HepG2 (cell line): ENCODE data around the gene SYVN1. TPM values are rescaled to one million over a fixed set of nuclear protein-coding genes. Genes with fewer than 3 reads are reported as not detected.
A peak's percentile ranks its signal among the peaks of the same experiment; 100 is the strongest.

ENCODE experiments used
- ATAC-seq: fragments of 200-7000 bp; cut with Tn5 transposase; 3 replicates; pipeline ENCODE4 v1.9.1; 2020; ENCODE audit warnings: mild to moderate bottlenecking, moderate library complexity
- BruUV-seq: library from RNA; stranded (reverse); fragments of 400-500 nt; replicated peaks from 2 replicates; lab custom pipeline; 2021; lab: Mats Ljungman, UMichigan
- CTCF ChIA-PET: fragments of 300-600 bp; formaldehyde crosslinking; extraction: SDS; loops from one replicate; lab custom pipeline; 2021; ENCODE audit warnings: low total read pairs, inconsistent platforms, low intra/inter-chr PET ratio; lab: Yijun Ruan, JAX
- POLR2A ChIA-PET: fragments of 350-600 bp; sonication (Branson Sonifier 250); formaldehyde crosslinking; loops from one replicate; lab custom pipeline; 2020; ENCODE audit warnings: antibody characterized with exemption, inconsistent platforms; lab: Yijun Ruan, JAX
- DNase-seq: peaks from one replicate; pipeline ENCODE4 v3.0.0-alpha.2; 2015; ENCODE audit warnings: low spot score
- FAIRE-seq: peaks from 3 replicates; lab custom pipeline; 2011; peaks lifted over from hg19 to GRCh38; lab: Jason Lieb, UNC
- H2AFZ ChIP-seq: one replicate; pipeline ENCODE4 v1.6.1; 2011; ENCODE audit warnings: low read length, inconsistent platforms
- H3K27ac ChIP-seq: fragments of 300-600 bp; 3 replicates; pipeline ENCODE4 v1.8.0; 2011; ENCODE audit warnings: mixed run types, mild to moderate bottlenecking, mixed read lengths, low read length, inconsistent platforms; ENCODE audit not compliant: insufficient read depth; ENCODE audit errors: extremely low read length
- H3K27me3 ChIP-seq, 2 experiments: fragments of 200-600 bp in 1 of 2; 2 replicates in 1 of 2; 3 replicates in 1 of 2; pipeline versions ENCODE4 v1.6.0 to v1.8.0; 2011; ENCODE audit warnings: low read length in 2 of 2, mild to moderate bottlenecking in 2 of 2, moderate library complexity in 2 of 2, inconsistent platforms in 1 of 2; ENCODE audit not compliant: insufficient read depth in 2 of 2, control insufficient read depth in 1 of 2
- H3K36me3 ChIP-seq, 2 experiments: fragments of 200-600 bp in 1 of 2; replicated peaks in 1 of 2; 2 replicates in 1 of 2; 3 replicates in 1 of 2; pipeline versions ENCODE4 v1.5.1 to v1.8.0; 2011; ENCODE audit warnings: low read length in 2 of 2, inconsistent platforms in 1 of 2; ENCODE audit not compliant: insufficient read depth in 2 of 2, control insufficient read depth in 1 of 2
- H3K4me1 ChIP-seq: 2 replicates; pipeline ENCODE4 v1.5.1; 2012; ENCODE audit warnings: low read length, inconsistent platforms; ENCODE audit not compliant: insufficient read depth
- H3K4me2 ChIP-seq: 2 replicates; pipeline ENCODE4 v1.6.0; 2011; ENCODE audit warnings: low read depth, low read length, inconsistent platforms
- H3K4me3 ChIP-seq, 3 experiments: fragments of 200-600 bp in 1 of 3; sonication (generic), shearing (Covaris generic) in 1 of 3; replicated peaks in 1 of 3; 2 replicates each; pipeline ENCODE4 v1.5.1; 2011 to 2016; ENCODE audit warnings: low read length in 3 of 3, inconsistent platforms in 2 of 3, low read depth in 2 of 3, mild to moderate bottlenecking in 2 of 3, control low read depth in 1 of 3, mixed read lengths in 1 of 3; ENCODE audit not compliant: insufficient read depth in 1 of 3
- H3K79me2 ChIP-seq: one replicate; pipeline ENCODE4 v1.6.1; 2011; ENCODE audit warnings: low read length, inconsistent platforms; ENCODE audit not compliant: insufficient read depth
- H3K9ac ChIP-seq: 2 replicates; pipeline ENCODE4 v1.6.0; 2011; ENCODE audit warnings: mild to moderate bottlenecking, low read depth, low read length, inconsistent platforms; ENCODE audit not compliant: insufficient read depth
- H3K9me3 ChIP-seq: 2 replicates; pipeline ENCODE4 v1.5.1; 2012; ENCODE audit warnings: mild to moderate bottlenecking, low read length
- H4K20me1 ChIP-seq: 2 replicates; pipeline ENCODE4 v1.6.0; 2011; ENCODE audit warnings: inconsistent platforms, mild to moderate bottlenecking, low read length, moderate library complexity; ENCODE audit not compliant: insufficient read depth
- BRF2 ChIP-seq: sonication (generic); formaldehyde crosslinking; IDR thresholded peaks from 2 replicates; pipeline ENCODE4 v1.8.1; 2022; ENCODE audit warnings: mild to moderate bottlenecking, missing genetic modification reagents
- KMT2A ChIP-seq: sonication (generic); formaldehyde crosslinking; IDR thresholded peaks from 2 replicates; pipeline ENCODE4 v1.4.0; 2020; ENCODE audit warnings: missing genetic modification reagents
- MTA3 ChIP-seq: sonication (generic); formaldehyde crosslinking; IDR thresholded peaks from 2 replicates; pipeline ENCODE4 v1.4.0; 2020; ENCODE audit warnings: missing genetic modification reagents
- RBM22 ChIP-seq: fragments of 200-400 bp; formaldehyde crosslinking; optimal IDR thresholded peaks from 2 replicates; pipeline ENCODE3; 2017; ENCODE audit warnings: mild to moderate bottlenecking, low read length, moderate library complexity
- SMAD3 ChIP-seq: sonication (generic); formaldehyde crosslinking; IDR thresholded peaks from 2 replicates; pipeline ENCODE4 v1.4.0; 2020; ENCODE audit warnings: missing genetic modification reagents
- TGIF2 ChIP-seq: IDR thresholded peaks from 2 replicates; pipeline ENCODE4 v1.6.1; 2016; ENCODE audit warnings: control low read depth, missing compliant biosample characterization
- ZBTB38 ChIP-seq: sonication (generic); formaldehyde crosslinking; IDR thresholded peaks from 2 replicates; pipeline ENCODE4 v1.5.1; 2020; ENCODE audit warnings: mild to moderate bottlenecking, missing genetic modification reagents
- ZNF468 ChIP-seq: sonication (generic); formaldehyde crosslinking; IDR thresholded peaks from 2 replicates; pipeline ENCODE4 v1.8.0; 2022; ENCODE audit warnings: mild to moderate bottlenecking, moderate library complexity, missing genetic modification reagents
- ZNF652 ChIP-seq: IDR thresholded peaks from 2 replicates; pipeline ENCODE4 v1.6.1; 2016; ENCODE audit warnings: low read depth, borderline replicate concordance
- WGBS: methylation state at CpG from one replicate; pipeline ENCODE4 v1.1.6; 2017; ENCODE audit warnings: low lambda C conversion rate; 5-methylcytosine and 5-hydroxymethylcytosine counted together
- in situ Hi-C: cut with HindIII; loops from 2 replicates; pipeline ENCODE4 v1.10.0; 2017; ENCODE audit warnings: low pct_unique_long_range_greater_than_20kb; ENCODE audit not compliant: extremely low pct_ligation_motif_present
- intact Hi-C: fragments of 100-400 bp; cut with micrococcal nuclease; formaldehyde crosslinking; loops from one replicate; pipeline ENCODE4 v1.10.0; 2022; ENCODE audit not compliant: unreplicated experiment
- polyA plus RNA-seq, 8 experiments: library from polyadenylated mRNA; depleted of rRNA in 3 of 8; stranded (reverse) in 7 of 8; unstranded in 1 of 8; fragments of >200 nt; fragmentation: Illumina TruSeq in 4 of 8; extraction: Trizol in 4 of 8; gene quantifications; 2 replicates each; pipeline versions ENCODE4 v1.2.1 to v1.2.3, GENCODE V29; 2011 to 2016; ENCODE audit warnings: low read depth in 4 of 8, missing spikeins in 1 of 8, mixed read lengths in 1 of 8; ENCODE audit not compliant: insufficient read depth in 1 of 8
- total RNA-seq, 5 experiments: library from RNA; depleted of rRNA; stranded (reverse); fragments of >200 nt; fragmentation: Illumina TruSeq; extraction: Trizol; gene quantifications; 2 replicates each; pipeline ENCODE4 v1.2.3, GENCODE V29; 2016; ENCODE audit warnings: low read depth in 1 of 5
- TF ChIP-seq, protein P1 (sequence below): sonication (generic); formaldehyde crosslinking; IDR thresholded peaks from 2 replicates; pipeline ENCODE4 v1.8.1; 2023; ENCODE audit warnings: mild to moderate bottlenecking, inconsistent platforms, moderate library complexity, missing genetic modification reagents, borderline replicate concordance

The SYVN1 gene
- total and polyA plus RNA-seq, 2 of the 13 experiments (the other 11 are each of a cell fraction or from before 2014, with no cell fraction given) = 10.3 to 22.5 TPM

DNA sequence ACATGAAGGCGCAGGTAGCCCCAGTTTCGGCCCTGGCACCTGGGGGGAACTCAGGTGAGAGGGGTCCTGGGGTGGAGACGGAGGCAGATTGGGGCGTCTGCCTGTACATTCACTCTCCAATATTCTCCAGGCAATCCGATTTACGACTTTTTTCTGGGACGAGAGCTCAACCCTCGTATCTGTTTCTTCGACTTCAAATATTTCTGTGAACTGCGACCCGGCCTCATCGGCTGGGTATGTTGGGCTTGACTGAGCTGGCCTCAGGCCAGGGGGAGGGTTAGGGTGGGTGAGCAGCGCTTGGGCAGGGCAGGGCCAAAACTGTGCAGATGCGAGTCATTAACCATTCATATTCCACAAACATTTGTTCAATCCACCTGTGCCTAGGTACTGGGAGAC lies 21.0 kb downstream of the SYVN1 start:
- Histone ChIP-seq H3K36me3 (peaks cover 1 to 9% of the 10 kb centered on the region in 2 experiments; a peak in 4 of 5 replicates), H3K27me3 (no peaks in the 10 kb centered on the region), H2AFZ (no peak overlapping the region), H3K4me3 (peak overlapping the region; percentile 65 to 98 (median 95)), H3K27ac (peak overlapping the region; percentile 61), H3K9ac (peak overlapping the region; percentile 84), H3K79me2 (peaks cover 10% of the 10 kb centered on the region), H3K4me1 (peaks cover 37% of the 10 kb centered on the region), H3K4me2 (peak overlapping the region; percentile 96), H4K20me1 (no peaks in the 10 kb centered on the region), H3K9me3 (no peaks in the 10 kb centered on the region)
- BruUV-seq = no TSS peak
- intact Hi-C loops (loop anchor here (2.0 kb wide), 1 partner anchor 67 kb away; the partner anchor contains the start of gene CAPN1), in situ Hi-C loops (loop anchor here (5.0 kb wide), 1 partner anchor 69 kb away; the partner anchor contains the start of gene CAPN1)
- DNase-seq = no peak
- ChIA-PET CTCF (no interaction called here), POLR2A (interaction anchor here (0.7 to 5.0 kb wide), 8 partner anchors 9 to 259 kb away, joined by 3 to 86 read pairs (median 34); partner anchors contain the start of genes CAPN1, FAU, MRPL49 and SAC3D1)
- TF ChIP-seq, protein P1, sequence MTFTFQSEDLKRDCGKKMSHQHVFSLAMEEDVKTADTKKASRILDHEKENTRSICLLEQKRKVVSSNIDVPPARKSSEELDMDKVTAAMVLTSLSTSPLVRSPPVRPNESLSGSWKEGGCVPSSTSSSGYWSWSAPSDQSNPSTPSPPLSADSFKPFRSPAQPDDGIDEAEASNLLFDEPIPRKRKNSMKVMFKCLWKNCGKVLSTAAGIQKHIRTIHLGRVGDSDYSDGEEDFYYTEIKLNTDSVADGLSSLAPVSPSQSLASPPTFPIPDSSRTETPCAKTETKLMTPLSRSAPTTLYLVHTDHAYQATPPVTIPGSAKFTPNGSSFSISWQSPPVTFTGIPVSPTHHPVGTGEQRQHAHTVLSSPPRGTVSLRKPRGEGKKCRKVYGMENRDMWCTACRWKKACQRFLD (CRISPR knock-in tag) = 0 out of 2 replicates have a peak, but pooled peaks have one; percentile 48
- TF ChIP-seq BRF2 = no peak
- TF ChIP-seq MTA3 = no peak
- 0 out of 2 replicates have a peak, but pooled peaks have one; percentile 1 for TF ChIP-seq TGIF2
- TF ChIP-seq ZNF652 = peak; percentile 66; the same call in 1 of the 2 replicates
- peak; percentile 5; the same call in 1 of the 2 replicates for TF ChIP-seq ZBTB38 (CRISPR knock-in tag)
- TF ChIP-seq KMT2A (CRISPR knock-in tag) = 0 out of 2 replicates have a peak, but pooled peaks have one; percentile 26
- TF ChIP-seq RBM22 = peak; percentile 3
- no peak for TF ChIP-seq SMAD3 (CRISPR knock-in tag)
- TF ChIP-seq ZNF468 (CRISPR knock-in tag) = 0 out of 2 replicates have a peak, but pooled peaks have one; percentile 19
- 28% methylated on average over 11 of the region's 14 CpGs for WGBS
- no peak for ATAC-seq
- no peak for FAIRE-seq
